OCI-LY7 (cell line): ENCODE results near the gene EHD4. TPM values are rescaled to one million over a fixed set of nuclear protein-coding genes. Genes with fewer than 3 reads are reported as not detected.

Experiments used
- BruUV-seq: library from RNA; stranded (reverse); fragments of 400-500 nt; replicated peaks from 2 replicates; lab custom pipeline; 2021; lab: Mats Ljungman, UMichigan
- CTCF ChIA-PET: fragments of 300-600 bp; sonication (Branson Sonifier 250); formaldehyde crosslinking; loops from one replicate; lab custom pipeline; 2022; ENCODE audit warnings: antibody characterized with exemption; ENCODE audit not compliant: unreplicated experiment; lab: Charles Lee
- POLR2A ChIA-PET: fragments of 300-600 bp; sonication (Branson Sonifier 250); formaldehyde crosslinking; loops from one replicate; lab custom pipeline; 2022; ENCODE audit warnings: antibody characterized with exemption; lab: Charles Lee
- DNase-seq: peaks from one replicate; pipeline ENCODE4 v3.0.0-alpha.2; 2015; ENCODE audit warnings: low spot score
- H2AFZ ChIP-seq: fragments of 200-600 bp; sonication (generic), shearing (Covaris generic); 2 replicates; pipeline ENCODE4 v1.6.1; 2014; ENCODE audit warnings: mild to moderate bottlenecking, antibody characterized with exemption, low read length, moderate library complexity
- H3K27ac ChIP-seq: fragments of 200-600 bp; sonication (generic); 2 replicates; pipeline ENCODE4 v1.5.1; 2014; ENCODE audit warnings: mixed run types, low read depth, mild to moderate bottlenecking, moderate library complexity, low read length, inconsistent platforms; ENCODE audit not compliant: poor library complexity, severe bottlenecking
- H3K36me3 ChIP-seq: fragments of 200-600 bp; sonication (generic); 2 replicates; pipeline ENCODE4 v1.6.1; 2014; ENCODE audit warnings: mild to moderate bottlenecking, antibody characterized with exemption, low read length, moderate library complexity, mixed read lengths; ENCODE audit not compliant: insufficient read depth
- H3K4me1 ChIP-seq: fragments of 200-600 bp; sonication (generic); 2 replicates; pipeline ENCODE4 v1.5.1; 2014; ENCODE audit warnings: mild to moderate bottlenecking, low read length; ENCODE audit not compliant: insufficient read depth, poor library complexity, severe bottlenecking
- H3K4me2 ChIP-seq: fragments of 200-600 bp; sonication (generic); 2 replicates; pipeline ENCODE4 v1.6.1; 2014; ENCODE audit warnings: mild to moderate bottlenecking, low read length
- H3K4me3 ChIP-seq: fragments of 200-600 bp; sonication (generic); 2 replicates; pipeline ENCODE4 v1.5.1; 2014; ENCODE audit warnings: mild to moderate bottlenecking, low read depth, low read length; ENCODE audit not compliant: poor library complexity, severe bottlenecking
- H3K79me2 ChIP-seq: fragments of 200-600 bp; sonication (generic); 2 replicates; pipeline ENCODE4 v1.6.1; 2016; ENCODE audit warnings: low read depth, mild to moderate bottlenecking, low read length, moderate library complexity, mixed read lengths; ENCODE audit not compliant: insufficient read depth
- H3K9me2 ChIP-seq: fragments of 200-600 bp; sonication (generic); 2 replicates; pipeline ENCODE4 v1.6.1; 2016; ENCODE audit warnings: mild to moderate bottlenecking, low read length, mixed read lengths; ENCODE audit not compliant: insufficient read depth
- H3K9me3 ChIP-seq: fragments of 200-600 bp; sonication (generic); 2 replicates; pipeline ENCODE4 v1.6.1; 2014; ENCODE audit warnings: mild to moderate bottlenecking, mixed run types, low read length, mixed read lengths
- H4K20me1 ChIP-seq: fragments of 200-600 bp; sonication (generic); 2 replicates; pipeline ENCODE4 v1.6.1; 2014; ENCODE audit warnings: mild to moderate bottlenecking, antibody characterized with exemption, low read length, moderate library complexity, mixed read lengths; ENCODE audit not compliant: insufficient read depth
- CTCF ChIP-seq: fragments of 200-600 bp; sonication (generic); conservative IDR thresholded peaks from 2 replicates; pipeline ENCODE4 v1.5.1; 2014; ENCODE audit warnings: mild to moderate bottlenecking, antibody characterized with exemption, low read length, moderate library complexity, mixed read lengths
- EZH2phosphoT487 ChIP-seq: fragments of 200-600 bp; sonication (generic); IDR thresholded peaks from 2 replicates; pipeline ENCODE4 v1.6.1; 2018; ENCODE audit warnings: low read depth, borderline replicate concordance, mild to moderate bottlenecking, mixed run types, antibody characterized with exemption, low read length, moderate library complexity, mixed read lengths
- intact Hi-C: fragments of 100-400 bp; cut with micrococcal nuclease; formaldehyde crosslinking; loops from one replicate; pipeline ENCODE4 v1.10.0; 2022; ENCODE audit not compliant: unreplicated experiment
- total RNA-seq, 2 experiments: library from RNA; depleted of rRNA in 1 of 2; stranded (reverse); fragments of >200 nt in 1 of 2; shearing (Covaris generic) in 1 of 2; gene quantifications; 2 replicates each; pipeline ENCODE4 v1.2.3, GENCODE V29; 2014 to 2022

The EHD4 gene
- total RNA-seq, 2 experiments from 2014 or later = 13.5 to 19.4 TPM

- BruUV-seq = no TSS peak
- H3K4me1 ChIP-seq = peaks cover 8% of the 10 kb centered on the region
- ChIA-PET CTCF (no interaction called here), POLR2A (no interaction called here)
- no peaks in the 10 kb centered on the region for H3K79me2 ChIP-seq
- TF ChIP-seq EZH2phosphoT487 = no peak
- TF ChIP-seq CTCF = no peak
- no peak overlapping the region for H3K27ac ChIP-seq
- H3K9me3 ChIP-seq = no peaks in the 10 kb centered on the region
- H3K36me3 ChIP-seq = no peaks in the 10 kb centered on the region
- no peak overlapping the region for H3K4me2 ChIP-seq
- no peak overlapping the region for H3K4me3 ChIP-seq
- H3K9me2 ChIP-seq = no peaks in the 10 kb centered on the region
- H4K20me1 ChIP-seq = no peaks in the 10 kb centered on the region
- DNase-seq = no peak
- intact Hi-C loops = no loop called here
- H2AFZ ChIP-seq = no peak overlapping the region
Measured at GRCh38 chr15:41884458-41884857, 87.9 kb downstream of the EHD4 start.

GRCh38 chr15:41883484-41883825 lies 88.9 kb downstream of the EHD4 start:
- ChIA-PET POLR2A (no interaction called here), CTCF (no interaction called here)
- H2AFZ ChIP-seq = no peak overlapping the region
- no peak overlapping the region for H3K27ac ChIP-seq
- BruUV-seq = no TSS peak
- H3K4me2 ChIP-seq = no peak overlapping the region
- no peaks in the 10 kb centered on the region for H3K9me2 ChIP-seq
- no peaks in the 10 kb centered on the region for H4K20me1 ChIP-seq
- TF ChIP-seq EZH2phosphoT487 = no peak
- no peak for TF ChIP-seq CTCF
- no peaks in the 10 kb centered on the region for H3K79me2 ChIP-seq
- no peaks in the 10 kb centered on the region for H3K36me3 ChIP-seq
- intact Hi-C loops = no loop called here
- H3K4me3 ChIP-seq = no peak overlapping the region
- no peak for DNase-seq
- peaks cover 2% of the 10 kb centered on the region for H3K4me1 ChIP-seq
- H3K9me3 ChIP-seq = no peaks in the 10 kb centered on the region

GRCh38 chr15:41882689-41883483 lies 89.5 kb downstream of the EHD4 start:
- POLR2A ChIA-PET = no interaction called here
- no TSS peak for BruUV-seq

More at GRCh38 chr15:41882689-41883483, 89.5 kb downstream of the EHD4 start:
- no peaks in the 10 kb centered on the region for H3K36me3 ChIP-seq
- TF ChIP-seq CTCF = no peak
- no peak for TF ChIP-seq EZH2phosphoT487
- CTCF ChIA-PET = no interaction called here
- H2AFZ ChIP-seq = no peak overlapping the region
- H3K9me3 ChIP-seq = no peaks in the 10 kb centered on the region
- H3K4me1 ChIP-seq = no peaks in the 10 kb centered on the region
- H3K79me2 ChIP-seq = no peaks in the 10 kb centered on the region
- no peaks in the 10 kb centered on the region for H4K20me1 ChIP-seq
- DNase-seq = peak; percentile 25
- no peak overlapping the region for H3K4me2 ChIP-seq
- intact Hi-C loops = no loop called here
- H3K27ac ChIP-seq = no peak overlapping the region
- H3K4me3 ChIP-seq = no peak overlapping the region
- no peaks in the 10 kb centered on the region for H3K9me2 ChIP-seq
